ENCODE data around the gene SNX25.

GRCh38 chr4:185390941-185391340 is 181.5 kb downstream of the SNX25 start:
- TF ChIP-seq ZNF274 (IDR thresholded peaks at IDR 0.05; ENCODE audit: low read depth, low read length) (no peak), YY1 (IDR thresholded peaks at IDR 0.05; ENCODE audit: insufficient read depth, insufficient read length) (no peak), SUZ12 (IDR thresholded peaks at IDR 0.05; ENCODE audit: extremely low read depth, insufficient read depth, insufficient read length) (no peak)

Measured in NT2/D1 (cell line).